Vagina (tissue), 2 donors: ENCODE measurements around the gene INCENP.
A peak's percentile ranks its signal among the peaks of the same experiment; 100 is the strongest.

Experiments
- CTCF ChIP-seq, 3 experiments: fragments of 450-650 bp in 2 of 3; fragments of 200-600 bp in 1 of 3; sonication (generic) in 1 of 3; IDR thresholded peaks; one replicate each; pipeline ENCODE4 v1.5.1; 2017 to 2019; ENCODE audit warnings: antibody characterized with exemption in 3 of 3, mild to moderate bottlenecking in 2 of 3, moderate library complexity in 2 of 3
- POLR2A ChIP-seq, 2 donors: fragments of 450-650 bp; IDR thresholded peaks; one replicate each; pipeline ENCODE4 v1.6.1; 2017; ENCODE audit warnings: antibody characterized with exemption in 2 of 2, mild to moderate bottlenecking in 2 of 2, moderate library complexity in 2 of 2

DNA sequence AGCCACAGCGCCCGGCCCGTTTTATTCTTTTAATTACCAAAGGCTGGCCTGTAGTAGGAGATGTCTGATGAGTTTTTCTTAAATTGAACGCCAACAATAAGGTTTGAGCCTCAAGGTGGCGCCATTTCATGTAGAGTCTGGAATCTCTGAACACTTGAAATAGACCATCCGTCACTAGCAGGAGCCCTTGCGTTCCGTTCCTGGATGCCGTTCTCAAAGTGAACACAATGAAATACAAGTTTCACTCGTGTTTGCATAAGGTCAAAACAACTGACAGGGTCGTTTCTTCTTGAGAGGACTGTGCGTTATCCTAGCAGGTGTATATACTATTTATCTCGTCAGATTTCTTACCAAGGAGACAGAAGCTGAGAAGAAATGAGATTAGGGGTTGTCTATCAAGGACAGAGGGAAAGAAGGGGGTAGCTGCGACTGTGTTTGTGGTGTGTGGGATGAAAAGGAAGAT, 47.5 kb downstream of the INCENP start:
- TF ChIP-seq CTCF (IDR thresholded peaks at IDR 0.05) = peak in 2 of 3 experiments; percentile 39 to 49
- TF ChIP-seq POLR2A (IDR thresholded peaks at IDR 0.05) = no peak
